OCI-LY7 (cell line): ENCODE results near the gene C16orf87. TPM values are rescaled to one million over a fixed set of nuclear protein-coding genes. Genes with fewer than 3 reads are reported as not detected.

Experiments used
- BruUV-seq: library from RNA; stranded (reverse); fragments of 400-500 nt; replicated peaks from 2 replicates; lab custom pipeline; 2021; lab: Mats Ljungman, UMichigan
- CTCF ChIA-PET: fragments of 300-600 bp; sonication (Branson Sonifier 250); formaldehyde crosslinking; loops from one replicate; lab custom pipeline; 2022; ENCODE audit warnings: antibody characterized with exemption; ENCODE audit not compliant: unreplicated experiment; lab: Charles Lee
- POLR2A ChIA-PET: fragments of 300-600 bp; sonication (Branson Sonifier 250); formaldehyde crosslinking; loops from one replicate; lab custom pipeline; 2022; ENCODE audit warnings: antibody characterized with exemption; lab: Charles Lee
- DNase-seq: peaks from one replicate; pipeline ENCODE4 v3.0.0-alpha.2; 2015; ENCODE audit warnings: low spot score
- H2AFZ ChIP-seq: fragments of 200-600 bp; sonication (generic), shearing (Covaris generic); 2 replicates; pipeline ENCODE4 v1.6.1; 2014; ENCODE audit warnings: mild to moderate bottlenecking, antibody characterized with exemption, low read length, moderate library complexity
- H3K27ac ChIP-seq: fragments of 200-600 bp; sonication (generic); 2 replicates; pipeline ENCODE4 v1.5.1; 2014; ENCODE audit warnings: mixed run types, low read depth, mild to moderate bottlenecking, moderate library complexity, low read length, inconsistent platforms; ENCODE audit not compliant: poor library complexity, severe bottlenecking
- H3K36me3 ChIP-seq: fragments of 200-600 bp; sonication (generic); 2 replicates; pipeline ENCODE4 v1.6.1; 2014; ENCODE audit warnings: mild to moderate bottlenecking, antibody characterized with exemption, low read length, moderate library complexity, mixed read lengths; ENCODE audit not compliant: insufficient read depth
- H3K4me1 ChIP-seq: fragments of 200-600 bp; sonication (generic); 2 replicates; pipeline ENCODE4 v1.5.1; 2014; ENCODE audit warnings: mild to moderate bottlenecking, low read length; ENCODE audit not compliant: insufficient read depth, poor library complexity, severe bottlenecking
- H3K4me2 ChIP-seq: fragments of 200-600 bp; sonication (generic); 2 replicates; pipeline ENCODE4 v1.6.1; 2014; ENCODE audit warnings: mild to moderate bottlenecking, low read length
- H3K4me3 ChIP-seq: fragments of 200-600 bp; sonication (generic); 2 replicates; pipeline ENCODE4 v1.5.1; 2014; ENCODE audit warnings: mild to moderate bottlenecking, low read depth, low read length; ENCODE audit not compliant: poor library complexity, severe bottlenecking
- H3K79me2 ChIP-seq: fragments of 200-600 bp; sonication (generic); 2 replicates; pipeline ENCODE4 v1.6.1; 2016; ENCODE audit warnings: low read depth, mild to moderate bottlenecking, low read length, moderate library complexity, mixed read lengths; ENCODE audit not compliant: insufficient read depth
- H3K9me2 ChIP-seq: fragments of 200-600 bp; sonication (generic); 2 replicates; pipeline ENCODE4 v1.6.1; 2016; ENCODE audit warnings: mild to moderate bottlenecking, low read length, mixed read lengths; ENCODE audit not compliant: insufficient read depth
- H3K9me3 ChIP-seq: fragments of 200-600 bp; sonication (generic); 2 replicates; pipeline ENCODE4 v1.6.1; 2014; ENCODE audit warnings: mild to moderate bottlenecking, mixed run types, low read length, mixed read lengths
- H4K20me1 ChIP-seq: fragments of 200-600 bp; sonication (generic); 2 replicates; pipeline ENCODE4 v1.6.1; 2014; ENCODE audit warnings: mild to moderate bottlenecking, antibody characterized with exemption, low read length, moderate library complexity, mixed read lengths; ENCODE audit not compliant: insufficient read depth
- EZH2phosphoT487 ChIP-seq: fragments of 200-600 bp; sonication (generic); IDR thresholded peaks from 2 replicates; pipeline ENCODE4 v1.6.1; 2018; ENCODE audit warnings: low read depth, borderline replicate concordance, mild to moderate bottlenecking, mixed run types, antibody characterized with exemption, low read length, moderate library complexity, mixed read lengths
- intact Hi-C: fragments of 100-400 bp; cut with micrococcal nuclease; formaldehyde crosslinking; loops from one replicate; pipeline ENCODE4 v1.10.0; 2022; ENCODE audit not compliant: unreplicated experiment
- total RNA-seq, 2 experiments: library from RNA; depleted of rRNA in 1 of 2; stranded (reverse); fragments of >200 nt in 1 of 2; shearing (Covaris generic) in 1 of 2; gene quantifications; 2 replicates each; pipeline ENCODE4 v1.2.3, GENCODE V29; 2014 to 2022
- TF ChIP-seq, protein P1 (sequence below): fragments of 200-600 bp; sonication (generic); conservative IDR thresholded peaks from 2 replicates; pipeline ENCODE4 v1.5.1; 2014; ENCODE audit warnings: mild to moderate bottlenecking, antibody characterized with exemption, low read length, moderate library complexity, mixed read lengths

The C16orf87 gene
- total RNA-seq, 2 experiments from 2014 or later, result 9.1 to 21.1 TPM

DNA sequence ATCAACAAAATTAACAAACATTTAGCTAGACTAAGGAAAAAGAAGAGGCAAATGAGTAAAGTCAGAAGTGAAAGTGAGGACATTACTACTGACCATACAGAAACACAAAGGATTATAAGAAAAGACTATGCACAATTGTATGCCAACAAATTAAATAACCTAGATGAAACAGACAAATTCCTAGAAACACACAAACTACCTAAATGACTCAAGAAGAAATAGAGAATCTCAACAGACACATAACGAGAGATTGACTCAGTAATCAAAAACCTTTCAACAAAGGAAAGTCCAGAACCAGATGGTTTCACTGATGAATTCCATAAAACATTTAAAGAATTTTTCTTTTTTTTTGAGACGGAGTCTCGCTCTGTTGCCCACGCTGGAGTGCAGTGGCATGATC lies 47.2 kb downstream of the C16orf87 start:
- no peaks in the 10 kb centered on the region for H4K20me1 ChIP-seq
- H3K36me3 ChIP-seq, result peaks cover 4% of the 10 kb centered on the region; the same call in 1 of the 2 replicates
- intact Hi-C loops, result no loop called here
- H3K9me3 ChIP-seq, result peaks cover 16% of the 10 kb centered on the region; the same call in 1 of the 2 replicates
- no peak overlapping the region for H3K27ac ChIP-seq
- H3K4me3 ChIP-seq, result no peak overlapping the region
- H3K4me2 ChIP-seq, result no peak overlapping the region
- DNase-seq, result no peak
- no TSS peak for BruUV-seq
- H3K4me1 ChIP-seq, result peaks cover 17% of the 10 kb centered on the region
- TF ChIP-seq EZH2phosphoT487, result no peak
- TF ChIP-seq, protein P1, sequence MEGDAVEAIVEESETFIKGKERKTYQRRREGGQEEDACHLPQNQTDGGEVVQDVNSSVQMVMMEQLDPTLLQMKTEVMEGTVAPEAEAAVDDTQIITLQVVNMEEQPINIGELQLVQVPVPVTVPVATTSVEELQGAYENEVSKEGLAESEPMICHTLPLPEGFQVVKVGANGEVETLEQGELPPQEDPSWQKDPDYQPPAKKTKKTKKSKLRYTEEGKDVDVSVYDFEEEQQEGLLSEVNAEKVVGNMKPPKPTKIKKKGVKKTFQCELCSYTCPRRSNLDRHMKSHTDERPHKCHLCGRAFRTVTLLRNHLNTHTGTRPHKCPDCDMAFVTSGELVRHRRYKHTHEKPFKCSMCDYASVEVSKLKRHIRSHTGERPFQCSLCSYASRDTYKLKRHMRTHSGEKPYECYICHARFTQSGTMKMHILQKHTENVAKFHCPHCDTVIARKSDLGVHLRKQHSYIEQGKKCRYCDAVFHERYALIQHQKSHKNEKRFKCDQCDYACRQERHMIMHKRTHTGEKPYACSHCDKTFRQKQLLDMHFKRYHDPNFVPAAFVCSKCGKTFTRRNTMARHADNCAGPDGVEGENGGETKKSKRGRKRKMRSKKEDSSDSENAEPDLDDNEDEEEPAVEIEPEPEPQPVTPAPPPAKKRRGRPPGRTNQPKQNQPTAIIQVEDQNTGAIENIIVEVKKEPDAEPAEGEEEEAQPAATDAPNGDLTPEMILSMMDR, result no peak
- ChIA-PET CTCF (no interaction called here), POLR2A (interaction anchor here (0.6 kb wide), 1 partner anchor 16 kb away, joined by 4 read pairs; no protein-coding TSS in a partner anchor)
- H2AFZ ChIP-seq, result no peak overlapping the region
- H3K79me2 ChIP-seq, result no peaks in the 10 kb centered on the region
- H3K9me2 ChIP-seq, result no peaks in the 10 kb centered on the region

DNA sequence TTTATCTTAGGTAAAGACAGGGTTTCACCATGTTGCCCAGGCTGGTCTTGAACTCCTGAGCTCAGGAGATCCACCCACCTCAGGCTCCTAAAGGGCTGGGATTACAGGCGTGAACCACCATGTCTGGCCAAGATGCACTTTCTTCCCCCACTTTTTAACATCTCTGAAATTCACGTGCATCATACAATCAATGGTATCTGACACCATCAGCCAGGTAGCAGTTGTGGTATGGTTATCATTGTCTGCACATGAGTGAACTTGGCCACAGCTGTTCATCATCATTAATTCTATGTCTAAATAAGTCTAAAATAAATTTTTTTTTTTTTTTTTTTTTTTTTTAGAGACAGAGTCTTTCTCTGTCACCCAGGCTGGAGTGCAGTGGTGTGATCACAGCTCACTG lies 48.7 kb downstream of the C16orf87 start:
- peaks cover 3% of the 10 kb centered on the region for H3K4me1 ChIP-seq
- no peak for TF ChIP-seq EZH2phosphoT487
- TF ChIP-seq, protein P1, result no peak
- H3K36me3 ChIP-seq, result peaks cover 4% of the 10 kb centered on the region; the same call in 1 of the 2 replicates
- intact Hi-C loops, result no loop called here
- no peak for DNase-seq
- H3K4me2 ChIP-seq, result no peak overlapping the region
- H3K27ac ChIP-seq, result no peak overlapping the region
- H2AFZ ChIP-seq, result no peak overlapping the region
- H4K20me1 ChIP-seq, result no peaks in the 10 kb centered on the region
- H3K79me2 ChIP-seq, result no peaks in the 10 kb centered on the region
- peaks cover 16% of the 10 kb centered on the region; the same call in 1 of the 2 replicates for H3K9me3 ChIP-seq
- H3K4me3 ChIP-seq, result no peak overlapping the region
- POLR2A ChIA-PET, result interaction anchor here (0.6 to 1.0 kb wide), 5 partner anchors 9 to 47 kb away, joined by 3 to 7 read pairs (median 4); no protein-coding TSS in a partner anchor
- CTCF ChIA-PET, result no interaction called here
- no peaks in the 10 kb centered on the region for H3K9me2 ChIP-seq
- no TSS peak for BruUV-seq

GRCh38 chr16:46777804-46778203 lies 53.2 kb downstream of the C16orf87 start:
- H3K9me2 ChIP-seq, result no peaks in the 10 kb centered on the region
- CTCF ChIA-PET, result no interaction called here
- no peaks in the 10 kb centered on the region for H4K20me1 ChIP-seq

More at GRCh38 chr16:46777804-46778203, 53.2 kb downstream of the C16orf87 start:
- no TSS peak for BruUV-seq
- no peak overlapping the region for H3K4me2 ChIP-seq
- H3K27ac ChIP-seq, result no peak overlapping the region
- TF ChIP-seq, protein P1, result no peak
- no peak for TF ChIP-seq EZH2phosphoT487
- H3K9me3 ChIP-seq, result no peaks in the 10 kb centered on the region
- no peaks in the 10 kb centered on the region for H3K36me3 ChIP-seq
- no peak for DNase-seq
- no peak overlapping the region for H2AFZ ChIP-seq
- H3K4me1 ChIP-seq, result peaks cover 21% of the 10 kb centered on the region
- no peaks in the 10 kb centered on the region for H3K79me2 ChIP-seq
- H3K4me3 ChIP-seq, result no peak overlapping the region
- intact Hi-C loops, result no loop called here
- POLR2A ChIA-PET, result interaction anchor here (3.0 kb wide), 1 partner anchor 13 kb away, joined by 14 read pairs; no protein-coding TSS in a partner anchor
